HCT116 (cell line): ENCODE results near the gene CIBAR2. TPM values are rescaled to one million over a fixed set of nuclear protein-coding genes. Genes with fewer than 3 reads are reported as not detected.

Experiments used
- ATAC-seq: fragments of 200-7000 bp; cut with Tn5 transposase; 2 replicates; pipeline ENCODE4 v1.9.1; 2020; ENCODE audit warnings: mild to moderate bottlenecking, moderate library complexity
- BruUV-seq: library from RNA; stranded (reverse); fragments of 400-500 nt; replicated peaks from 2 replicates; lab custom pipeline; 2021; lab: Mats Ljungman, UMichigan
- CTCF ChIA-PET: fragments of 300-600 bp; sonication (Branson Sonifier 250); formaldehyde crosslinking; loops from one replicate; lab custom pipeline; 2021; ENCODE audit warnings: antibody characterized with exemption; lab: Charles Lee
- POLR2A ChIA-PET: fragments of 300-600, 350-600 bp; sonication (Branson Sonifier 250); formaldehyde crosslinking; loops from one replicate; lab custom pipeline; 2021; ENCODE audit warnings: antibody characterized with exemption; lab: Charles Lee
- RAD21 ChIA-PET, 2 experiments: fragments of 300-600 bp; sonication (Branson Sonifier 250); formaldehyde crosslinking; loops; one replicate each; lab custom pipeline; 2023; ENCODE audit warnings: low total read pairs in 2 of 2; ENCODE audit not compliant: uncharacterized antibody in 2 of 2, unreplicated experiment in 2 of 2, low non-redundant PET in 1 of 2; lab: Charles Lee
- DNase-seq: peaks from one replicate; pipeline ENCODE4 v3.0.0-alpha.2; 2010; ENCODE audit warnings: low read depth, low spot score
- H2AFZ ChIP-seq: fragments of 200-600 bp; shearing (Covaris generic), sonication (generic); 2 replicates; pipeline ENCODE4 v1.6.1; 2017; ENCODE audit warnings: low read depth, mixed run types, mixed read lengths, antibody characterized with exemption, low read length; ENCODE audit not compliant: poor library complexity, severe bottlenecking
- H3K27ac ChIP-seq: 2 replicates; pipeline ENCODE4 v1.5.1; 2012; ENCODE audit warnings: low read depth, low read length
- H3K27me3 ChIP-seq: fragments of 200-600 bp; sonication (generic); 2 replicates; pipeline ENCODE4 v1.6.1; 2016; ENCODE audit warnings: mixed run types, low read length, mixed read lengths; ENCODE audit not compliant: insufficient read depth
- H3K36me3 ChIP-seq, 2 experiments: fragments of 200-500 bp in 1 of 2; fragments of 200-600 bp in 1 of 2; sonication (Bioruptor generic) in 1 of 2; sonication (generic) in 1 of 2; 2 replicates each; pipeline versions ENCODE4 v1.5.1 to v1.6.1; 2014 to 2016; ENCODE audit warnings: low read length in 2 of 2, inconsistent platforms in 1 of 2, mixed read lengths in 1 of 2, mixed run types in 1 of 2; ENCODE audit not compliant: insufficient read depth in 2 of 2, control insufficient read depth in 1 of 2
- H3K4me1 ChIP-seq, 2 experiments: fragments of 200-600 bp in 1 of 2; sonication (generic) in 1 of 2; 2 replicates each; pipeline versions ENCODE4 v1.5.1 to v1.6.1; 2012 to 2017; ENCODE audit warnings: low read length in 2 of 2, inconsistent platforms in 1 of 2, mild to moderate bottlenecking in 1 of 2, mixed read lengths in 1 of 2, mixed run types in 1 of 2, moderate library complexity in 1 of 2; ENCODE audit not compliant: insufficient read depth in 2 of 2, control insufficient read depth in 1 of 2
- H3K4me2 ChIP-seq: fragments of 200-600 bp; sonication (generic); 2 replicates; pipeline ENCODE4 v1.6.1; 2017; ENCODE audit warnings: mixed run types, low read length, mixed read lengths
- H3K4me3 ChIP-seq, 2 experiments: fragments of 200-600 bp in 1 of 2; sonication (generic) in 1 of 2; replicated peaks in 1 of 2; 2 replicates each; pipeline ENCODE4 v1.5.1; 2011 to 2016; ENCODE audit warnings: low read length in 2 of 2, control low read depth in 1 of 2, low read depth in 1 of 2, mild to moderate bottlenecking in 1 of 2, mixed read lengths in 1 of 2, mixed run types in 1 of 2
- H3K79me2 ChIP-seq: fragments of 200-600 bp; sonication (generic); 2 replicates; pipeline ENCODE4 v1.6.1; 2017; ENCODE audit warnings: mild to moderate bottlenecking, mixed run types, low read length, moderate library complexity, mixed read lengths; ENCODE audit not compliant: insufficient read depth
- H3K9ac ChIP-seq: fragments of 200-600 bp; sonication (generic); 2 replicates; pipeline ENCODE4 v1.6.1; 2016; ENCODE audit warnings: low read length, mixed read lengths
- H3K9me2 ChIP-seq: fragments of 200-600 bp; sonication (generic), shearing (Covaris generic); 2 replicates; pipeline ENCODE4 v1.6.1; 2017; ENCODE audit warnings: mixed run types, mild to moderate bottlenecking, moderate library complexity; ENCODE audit not compliant: insufficient read depth
- H3K9me3 ChIP-seq, 2 experiments: fragments of 200-500 bp in 1 of 2; fragments of 200-600 bp in 1 of 2; sonication (Bioruptor generic) in 1 of 2; sonication (generic) in 1 of 2; 2 replicates each; pipeline ENCODE4 v1.6.1; 2014 to 2017; ENCODE audit warnings: low read length in 2 of 2, mixed read lengths in 2 of 2, inconsistent platforms in 1 of 2, low read depth in 1 of 2, mild to moderate bottlenecking in 1 of 2, mixed run types in 1 of 2, moderate library complexity in 1 of 2; ENCODE audit not compliant: control insufficient read depth in 1 of 2, insufficient read depth in 1 of 2
- H4K20me1 ChIP-seq: fragments of 200-600 bp; sonication (generic), shearing (Covaris generic); 2 replicates; pipeline ENCODE4 v1.6.1; 2017; ENCODE audit warnings: mixed run types, mild to moderate bottlenecking, moderate library complexity; ENCODE audit not compliant: insufficient read depth
- EGR1 ChIP-seq: IDR thresholded peaks from 2 replicates; pipeline ENCODE4 v1.6.1; 2012; ENCODE audit warnings: low read depth
- ELF1 ChIP-seq: IDR thresholded peaks from 2 replicates; pipeline ENCODE4 v1.6.1; 2012; ENCODE audit warnings: low read depth, borderline replicate concordance
- EZH2phosphoT487 ChIP-seq: fragments of 200-600 bp; IDR thresholded peaks from 2 replicates; pipeline ENCODE4 v1.6.1; 2018; ENCODE audit warnings: antibody characterized with exemption, borderline replicate concordance
- JUND ChIP-seq: IDR thresholded peaks from 2 replicates; pipeline ENCODE4 v1.6.1; 2012
- POLR2A ChIP-seq: IDR thresholded peaks from 2 replicates; pipeline ENCODE4 v1.7.0; 2011; ENCODE audit warnings: borderline replicate concordance; ENCODE audit not compliant: insufficient read depth, insufficient read length; ENCODE audit errors: extremely low read depth
- RAD21 ChIP-seq: IDR thresholded peaks from 2 replicates; pipeline ENCODE4 v1.6.1; 2012; ENCODE audit warnings: low read depth, mild to moderate bottlenecking
- SIN3A ChIP-seq: IDR thresholded peaks from 2 replicates; pipeline ENCODE4 v1.6.1; 2012; ENCODE audit warnings: low read depth
- SP1 ChIP-seq: IDR thresholded peaks from 2 replicates; pipeline ENCODE4 v1.6.1; 2012; ENCODE audit warnings: low read depth
- SRF ChIP-seq: IDR thresholded peaks from 2 replicates; pipeline ENCODE4 v1.6.1; 2012; ENCODE audit warnings: low read depth
- TCF7L2 ChIP-seq: IDR thresholded peaks from 2 replicates; pipeline ENCODE4 v1.7.0; 2011; ENCODE audit warnings: borderline replicate concordance, inconsistent platforms; ENCODE audit not compliant: insufficient read depth, insufficient read length; ENCODE audit errors: extremely low read depth
- YY1 ChIP-seq: IDR thresholded peaks from 2 replicates; pipeline ENCODE4 v1.6.1; 2011; ENCODE audit warnings: low read length, low read depth, moderate library complexity, mild to moderate bottlenecking; ENCODE audit not compliant: insufficient replicate concordance; ENCODE audit errors: extremely low read depth
- ZFX ChIP-seq: fragments of 450-650 bp; IDR thresholded peaks from 2 replicates; pipeline ENCODE4 v1.6.1; 2017
- ZNF274 ChIP-seq: fragments of 200-500 bp; sonication (Bioruptor generic); IDR thresholded peaks from 2 replicates; pipeline ENCODE4 v1.6.1; 2014; ENCODE audit warnings: mild to moderate bottlenecking, low read depth, low read length, inconsistent platforms
- intact Hi-C: fragments of 100-400 bp; cut with micrococcal nuclease; formaldehyde crosslinking; loops from 2 replicates; pipeline ENCODE4 v1.10.0; 2022
- total RNA-seq: library from RNA; stranded (reverse); gene quantifications from one replicate; pipeline ENCODE4 v1.2.1, GENCODE V29; 2021; ENCODE audit not compliant: unreplicated experiment
- TF ChIP-seq, protein P1 (sequence below): IDR thresholded peaks from 2 replicates; pipeline ENCODE4 v1.6.1; 2012; ENCODE audit warnings: low read depth
- TF ChIP-seq, protein P2 (sequence below), 3 experiments: fragments of 200-600 bp in 1 of 3; sonication (generic) in 1 of 3; IDR thresholded peaks in 2 of 3; conservative IDR thresholded peaks in 1 of 3; 2 replicates each; pipeline ENCODE4 v1.5.1; 2012 to 2017; ENCODE audit warnings: low read depth in 2 of 3, low read length in 2 of 3, antibody characterized with exemption in 1 of 3, borderline replicate concordance in 1 of 3, control low read depth in 1 of 3, mild to moderate bottlenecking in 1 of 3, mixed read lengths in 1 of 3, mixed run types in 1 of 3, moderate library complexity in 1 of 3; ENCODE audit not compliant: insufficient read depth in 1 of 3
- TF ChIP-seq, protein P3 (sequence below): IDR thresholded peaks from 2 replicates; pipeline ENCODE4 v1.6.1; 2011; ENCODE audit warnings: mild to moderate bottlenecking, low read length, moderate library complexity; ENCODE audit not compliant: insufficient replicate concordance; ENCODE audit errors: extremely low read depth

The CIBAR2 gene
- total RNA-seq, 1 experiment from 2014 or later = 0.27 TPM

DNA sequence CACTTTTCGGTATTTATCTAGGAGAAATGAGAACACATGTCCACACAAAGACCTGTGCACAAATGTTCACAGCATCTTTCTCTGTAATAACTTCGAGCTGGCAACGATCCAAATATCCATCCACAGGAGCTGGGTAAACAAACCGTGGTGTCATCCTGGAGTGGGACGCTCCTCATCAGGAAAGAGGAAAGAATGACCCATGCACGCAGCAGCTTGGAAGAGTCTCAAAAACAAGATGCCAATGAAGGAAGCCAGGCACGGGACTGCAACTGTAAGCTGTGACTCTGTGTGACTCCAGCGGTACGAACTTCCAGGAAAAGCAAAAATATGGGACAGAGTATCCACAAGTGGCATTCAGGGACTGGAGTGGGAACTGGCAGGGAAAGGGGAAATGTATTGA, 36.7 kb upstream of the CIBAR2 start:
- no peaks in the 10 kb centered on the region for H3K36me3 ChIP-seq
- DNase-seq = no peak
- H3K27me3 ChIP-seq = no peaks in the 10 kb centered on the region
- no peaks in the 10 kb centered on the region for H4K20me1 ChIP-seq
- H3K4me1 ChIP-seq = peaks cover 5 to 11% of the 10 kb centered on the region in 2 experiments; a peak in 3 of 4 replicates
- H3K4me2 ChIP-seq = no peak overlapping the region
- no peak overlapping the region for H3K4me3 ChIP-seq
- BruUV-seq = no TSS peak
- intact Hi-C loops = no loop called here
- H2AFZ ChIP-seq = no peak overlapping the region
- POLR2A ChIA-PET = no interaction called here
- no peak for ATAC-seq
- no peaks in the 10 kb centered on the region for H3K79me2 ChIP-seq
- no peak overlapping the region for H3K9ac ChIP-seq
- no peak overlapping the region for H3K27ac ChIP-seq
- no peaks in the 10 kb centered on the region for H3K9me2 ChIP-seq
- TF ChIP-seq ZFX (no peak), YY1 (no peak), TCF7L2 (no peak), SIN3A (no peak), RAD21 (no peak), ZNF274 (no peak), JUND (no peak), EZH2phosphoT487 (no peak), SP1 (no peak), ELF1 (no peak), EGR1 (no peak), POLR2A (no peak), SRF (no peak)
- TF ChIP-seq, protein P1, sequence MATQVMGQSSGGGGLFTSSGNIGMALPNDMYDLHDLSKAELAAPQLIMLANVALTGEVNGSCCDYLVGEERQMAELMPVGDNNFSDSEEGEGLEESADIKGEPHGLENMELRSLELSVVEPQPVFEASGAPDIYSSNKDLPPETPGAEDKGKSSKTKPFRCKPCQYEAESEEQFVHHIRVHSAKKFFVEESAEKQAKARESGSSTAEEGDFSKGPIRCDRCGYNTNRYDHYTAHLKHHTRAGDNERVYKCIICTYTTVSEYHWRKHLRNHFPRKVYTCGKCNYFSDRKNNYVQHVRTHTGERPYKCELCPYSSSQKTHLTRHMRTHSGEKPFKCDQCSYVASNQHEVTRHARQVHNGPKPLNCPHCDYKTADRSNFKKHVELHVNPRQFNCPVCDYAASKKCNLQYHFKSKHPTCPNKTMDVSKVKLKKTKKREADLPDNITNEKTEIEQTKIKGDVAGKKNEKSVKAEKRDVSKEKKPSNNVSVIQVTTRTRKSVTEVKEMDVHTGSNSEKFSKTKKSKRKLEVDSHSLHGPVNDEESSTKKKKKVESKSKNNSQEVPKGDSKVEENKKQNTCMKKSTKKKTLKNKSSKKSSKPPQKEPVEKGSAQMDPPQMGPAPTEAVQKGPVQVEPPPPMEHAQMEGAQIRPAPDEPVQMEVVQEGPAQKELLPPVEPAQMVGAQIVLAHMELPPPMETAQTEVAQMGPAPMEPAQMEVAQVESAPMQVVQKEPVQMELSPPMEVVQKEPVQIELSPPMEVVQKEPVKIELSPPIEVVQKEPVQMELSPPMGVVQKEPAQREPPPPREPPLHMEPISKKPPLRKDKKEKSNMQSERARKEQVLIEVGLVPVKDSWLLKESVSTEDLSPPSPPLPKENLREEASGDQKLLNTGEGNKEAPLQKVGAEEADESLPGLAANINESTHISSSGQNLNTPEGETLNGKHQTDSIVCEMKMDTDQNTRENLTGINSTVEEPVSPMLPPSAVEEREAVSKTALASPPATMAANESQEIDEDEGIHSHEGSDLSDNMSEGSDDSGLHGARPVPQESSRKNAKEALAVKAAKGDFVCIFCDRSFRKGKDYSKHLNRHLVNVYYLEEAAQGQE = no peak
- TF ChIP-seq, protein P2, sequence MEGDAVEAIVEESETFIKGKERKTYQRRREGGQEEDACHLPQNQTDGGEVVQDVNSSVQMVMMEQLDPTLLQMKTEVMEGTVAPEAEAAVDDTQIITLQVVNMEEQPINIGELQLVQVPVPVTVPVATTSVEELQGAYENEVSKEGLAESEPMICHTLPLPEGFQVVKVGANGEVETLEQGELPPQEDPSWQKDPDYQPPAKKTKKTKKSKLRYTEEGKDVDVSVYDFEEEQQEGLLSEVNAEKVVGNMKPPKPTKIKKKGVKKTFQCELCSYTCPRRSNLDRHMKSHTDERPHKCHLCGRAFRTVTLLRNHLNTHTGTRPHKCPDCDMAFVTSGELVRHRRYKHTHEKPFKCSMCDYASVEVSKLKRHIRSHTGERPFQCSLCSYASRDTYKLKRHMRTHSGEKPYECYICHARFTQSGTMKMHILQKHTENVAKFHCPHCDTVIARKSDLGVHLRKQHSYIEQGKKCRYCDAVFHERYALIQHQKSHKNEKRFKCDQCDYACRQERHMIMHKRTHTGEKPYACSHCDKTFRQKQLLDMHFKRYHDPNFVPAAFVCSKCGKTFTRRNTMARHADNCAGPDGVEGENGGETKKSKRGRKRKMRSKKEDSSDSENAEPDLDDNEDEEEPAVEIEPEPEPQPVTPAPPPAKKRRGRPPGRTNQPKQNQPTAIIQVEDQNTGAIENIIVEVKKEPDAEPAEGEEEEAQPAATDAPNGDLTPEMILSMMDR (IDR thresholded peaks at IDR 0.05 in 2 of 3, conservative IDR thresholded peaks at IDR 0.05 in 1 of 3; ENCODE audit: borderline replicate concordance in 1 of 3, insufficient read depth in 1 of 3, low read depth in 2 of 3, low read length in 2 of 3) = no peak
- TF ChIP-seq, protein P3, sequence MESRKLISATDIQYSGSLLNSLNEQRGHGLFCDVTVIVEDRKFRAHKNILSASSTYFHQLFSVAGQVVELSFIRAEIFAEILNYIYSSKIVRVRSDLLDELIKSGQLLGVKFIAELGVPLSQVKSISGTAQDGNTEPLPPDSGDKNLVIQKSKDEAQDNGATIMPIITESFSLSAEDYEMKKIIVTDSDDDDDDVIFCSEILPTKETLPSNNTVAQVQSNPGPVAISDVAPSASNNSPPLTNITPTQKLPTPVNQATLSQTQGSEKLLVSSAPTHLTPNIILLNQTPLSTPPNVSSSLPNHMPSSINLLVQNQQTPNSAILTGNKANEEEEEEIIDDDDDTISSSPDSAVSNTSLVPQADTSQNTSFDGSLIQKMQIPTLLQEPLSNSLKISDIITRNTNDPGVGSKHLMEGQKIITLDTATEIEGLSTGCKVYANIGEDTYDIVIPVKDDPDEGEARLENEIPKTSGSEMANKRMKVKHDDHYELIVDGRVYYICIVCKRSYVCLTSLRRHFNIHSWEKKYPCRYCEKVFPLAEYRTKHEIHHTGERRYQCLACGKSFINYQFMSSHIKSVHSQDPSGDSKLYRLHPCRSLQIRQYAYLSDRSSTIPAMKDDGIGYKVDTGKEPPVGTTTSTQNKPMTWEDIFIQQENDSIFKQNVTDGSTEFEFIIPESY = no peak
- no peaks in the 10 kb centered on the region for H3K9me3 ChIP-seq
- CTCF ChIA-PET = interaction anchor here (1.7 kb wide), 1 partner anchor 23 kb away, joined by 5 read pairs; no protein-coding TSS in a partner anchor
- RAD21 ChIA-PET = no interaction called here
